ENCODE data around the gene TOE1.

- TF ChIP-seq CTCF (IDR thresholded peaks at IDR 0.05; ENCODE audit: low read depth, low read length): no peak
- no peak for TF ChIP-seq EZH2phosphoT487 (IDR thresholded peaks at IDR 0.05; ENCODE audit: low read depth)
Measured at GRCh38 chr1:45351508-45351907, 11.5 kb downstream of the TOE1 start.

Measured in OCI-LY3 (cell line).